Neural progenitor cell (in vitro differentiated cells): ENCODE data around the gene TCOF1.

Experiments used
- CTCF ChIP-seq: fragments of 200-600 bp; sonication (generic); IDR thresholded peaks from 2 replicates; pipeline ENCODE4 v1.5.1; 2017; ENCODE audit warnings: antibody characterized with exemption, mild to moderate bottlenecking
- EZH2 ChIP-seq: fragments of 200-600 bp; sonication (generic); IDR thresholded peaks from 2 replicates; pipeline ENCODE4 v1.6.1; 2017; ENCODE audit warnings: antibody characterized with exemption, mild to moderate bottlenecking, moderate library complexity

GRCh38 chr5:150321784-150322183, 35.7 kb upstream of the TCOF1 start:
- TF ChIP-seq CTCF (no peak), EZH2 (no peak)
